NAMALWA (cell line): Measurements from ENCODE around the gene CSH2.
"Not testable (repeated sequence)": the region's sequence is repeated elsewhere in the genome, so short reads cannot be mapped to it uniquely, and the experiment has no call there.

Experiments used
- DNase-seq: peaks from one replicate; pipeline ENCODE4 v3.0.0-alpha.2; 2015; ENCODE audit warnings: low spot score

CSH2 gene

GRCh38 chr17:63896524-63897354 lies 23.3 kb upstream of the CSH2 start, which contains the start of gene CSH1:
Gene CSH1, minus strand, starts transcription at chr17:63896574. Its CDS starts 63 bp downstream, at chr17:63896511.
- DNase-seq = not testable (repeated sequence)

GRCh38 chr17:63894821-63895220 lies 21.3 kb upstream of the CSH2 start:
- DNase-seq = not testable (repeated sequence)

- not testable (repeated sequence) for DNase-seq
These were observed 20.5 kb upstream of the CSH2 start for GRCh38 chr17:63894021-63894420.

GRCh38 chr17:63892316-63893037 lies 19.0 kb upstream of the CSH2 start:
- DNase-seq = not testable (repeated sequence)

GRCh38 chr17:63889026-63889848 lies 15.8 kb upstream of the CSH2 start:
- DNase-seq = peak; percentile 72

GRCh38 chr17:63885119-63885518 lies 11.6 kb upstream of the CSH2 start:
- not testable (repeated sequence) for DNase-seq

GRCh38 chr17:63882626-63883126 lies 9.2 kb upstream of the CSH2 start:
- DNase-seq = not testable (repeated sequence)

GRCh38 chr17:63881935-63882601 lies 8.6 kb upstream of the CSH2 start, which contains the start of gene GH2:
Gene GH2, minus strand, starts transcription at chr17:63881944. Its CDS starts 143 bp downstream, at chr17:63881801.
- DNase-seq = peak; percentile 76

- not testable (repeated sequence) for DNase-seq
These were observed 7.9 kb upstream of the CSH2 start for GRCh38 chr17:63881337-63881736.

GRCh38 chr17:63880706-63881105 lies 7.2 kb upstream of the CSH2 start:
- DNase-seq = no peak

GRCh38 chr17:63878413-63878812 lies 4.9 kb upstream of the CSH2 start:
- DNase-seq = not testable (repeated sequence)

- not testable (repeated sequence) for DNase-seq
These were observed 1.2 kb upstream of the CSH2 start for GRCh38 chr17:63874693-63875092.

GRCh38 chr17:63874061-63874626 lies 667 bp upstream of the CSH2 start:
- DNase-seq = not testable (repeated sequence)

- DNase-seq = not testable (repeated sequence)
These were observed 1.7 kb downstream of the CSH2 start for GRCh38 chr17:63871646-63872365.

- DNase-seq = not testable (repeated sequence)
These were observed 3.2 kb downstream of the CSH2 start for GRCh38 chr17:63870292-63870665.

- DNase-seq = not testable (repeated sequence)
These were observed 3.8 kb downstream of the CSH2 start for GRCh38 chr17:63869491-63870291.

GRCh38 chr17:63866625-63867024 lies 6.9 kb downstream of the CSH2 start:
- not testable (repeated sequence) for DNase-seq

- no peak for DNase-seq
These were observed 14.2 kb downstream of the CSH2 start for GRCh38 chr17:63859257-63859656.

GRCh38 chr17:63856425-63856824 lies 17.1 kb downstream of the CSH2 start:
- DNase-seq = not testable (repeated sequence)
